Body of pancreas (tissue), 4 donors: ENCODE results near the gene WDFY4. TPM values are rescaled to one million over a fixed set of nuclear protein-coding genes. Genes with fewer than 3 reads are reported as not detected.

Experiments used
- ATAC-seq: fragments of 150-250 bp; one replicate; pipeline ENCODE4 v1.9.1; 2016
- DNase-seq, 4 donors: peaks; one replicate each; pipeline ENCODE4 v3.0.0-alpha.2; 2019
- H3K27ac ChIP-seq, 4 donors: fragments of 200-600 bp; sonication (generic); 1 replicate in 3 of 4; 2 replicates in 1 of 4; pipeline versions ENCODE4 v1.5.1 to v1.6.1; 2016 to 2019; ENCODE audit warnings: mild to moderate bottlenecking in 1 of 4, mixed read lengths in 1 of 4, moderate library complexity in 1 of 4
- H3K27me3 ChIP-seq, 2 donors: fragments of 200-600 bp; sonication (generic); one replicate each; pipeline ENCODE4 v1.6.0; 2016; ENCODE audit warnings: mild to moderate bottlenecking in 1 of 2
- H3K36me3 ChIP-seq, 2 donors: fragments of 200-600 bp; sonication (generic); replicated peaks in 1 of 2; 2 replicates each; pipeline ENCODE4 v1.5.1; 2016; ENCODE audit warnings: low read depth in 2 of 2; ENCODE audit not compliant: insufficient read depth in 1 of 2
- H3K4me1 ChIP-seq: fragments of 200-600 bp; sonication (generic); one replicate; pipeline ENCODE4 v1.6.0; 2016
- H3K4me3 ChIP-seq, 2 donors: fragments of 200-600 bp; sonication (generic); 1 replicate in 1 of 2; 2 replicates in 1 of 2; pipeline ENCODE4 v1.5.1; 2016 to 2019
- H3K9me3 ChIP-seq, 3 donors: fragments of 200-600 bp; sonication (generic); 1 replicate in 2 of 3; 2 replicates in 1 of 3; pipeline ENCODE4 v1.5.1; 2016
- CTCF ChIP-seq, 7 experiments: fragments of 450-650 bp in 4 of 7; fragments of 200-600 bp in 3 of 7; sonication (generic) in 3 of 7; IDR thresholded peaks; one replicate each; pipeline ENCODE4 v1.5.1; 2016 to 2019; ENCODE audit warnings: antibody characterized with exemption in 7 of 7
- POLR2A ChIP-seq, 3 donors: fragments of 450-650 bp; IDR thresholded peaks; one replicate each; pipeline ENCODE4 v1.6.1; 2016; ENCODE audit warnings: antibody characterized with exemption in 3 of 3, mild to moderate bottlenecking in 2 of 3
- WGBS, 2 donors: methylation state at CpG; one replicate each; pipeline ENCODE4 v1.1.5; 2017; 5-methylcytosine and 5-hydroxymethylcytosine counted together
- intact Hi-C: fragments of 100-400 bp; cut with DNase I; formaldehyde crosslinking; loops from one replicate; pipeline ENCODE4 v1.15.1; 2023
- total RNA-seq, 2 donors: library from RNA; depleted of rRNA; stranded (reverse); fragments of >200 nt; gene quantifications; one replicate each; pipeline ENCODE4 v1.1.0, GENCODE V29; 2016

The WDFY4 gene
- total RNA-seq, 2 donors from 2014 or later = 0.66 to 2.3 TPM

- Histone ChIP-seq H3K4me3 (no peak overlapping the region), H3K4me1 (no peaks in the 10 kb centered on the region), H3K9me3 (no peaks in the 10 kb centered on the region), H3K27ac (no peak overlapping the region), H3K27me3 (no peaks in the 10 kb centered on the region), H3K36me3 (no peaks in the 10 kb centered on the region)
- DNase-seq = no peak
- 73 to 74% methylated on average over 10 of the region's 10 CpGs for WGBS, 2 donors
- no peak for TF ChIP-seq POLR2A (IDR thresholded peaks at IDR 0.05)
- TF ChIP-seq CTCF (IDR thresholded peaks at IDR 0.05) = no peak
- no peak for ATAC-seq
- intact Hi-C loops = no loop called here
These were observed 155.4 kb downstream of the WDFY4 start for GRCh38 chr10:48839809-48840679.

DNA sequence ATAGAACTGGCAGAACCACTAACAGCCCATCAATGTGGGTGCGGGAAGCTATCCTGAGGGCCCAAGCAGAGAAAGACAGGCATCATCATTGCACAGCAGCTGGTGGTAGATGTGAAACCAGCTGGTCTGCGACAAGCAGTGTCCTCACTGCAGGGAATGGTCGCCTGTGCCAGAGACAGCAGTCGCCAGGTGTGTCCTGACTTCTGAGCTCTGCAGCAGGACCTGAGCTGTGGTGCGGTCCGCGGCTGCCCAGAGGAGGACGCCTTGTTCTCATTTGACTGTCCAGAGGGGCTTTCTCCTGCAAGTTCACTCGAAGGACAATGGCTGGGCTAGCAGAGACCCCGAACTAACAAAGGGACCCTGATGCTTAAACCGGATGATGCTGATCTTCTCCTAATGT, 157.6 kb downstream of the WDFY4 start:
- no peak for ATAC-seq
- intact Hi-C loops = no loop called here
- H3K4me1 ChIP-seq = no peaks in the 10 kb centered on the region
- WGBS, 2 donors = 77 to 89% methylated on average over 3 to 11 of the region's 11 CpGs
- no peaks in the 10 kb centered on the region for H3K27me3 ChIP-seq
- DNase-seq = no peak
- H3K36me3 ChIP-seq = no peaks in the 10 kb centered on the region
- H3K4me3 ChIP-seq = no peak overlapping the region
- H3K27ac ChIP-seq = no peak overlapping the region
- TF ChIP-seq POLR2A (IDR thresholded peaks at IDR 0.05) (no peak), CTCF (IDR thresholded peaks at IDR 0.05) (no peak)
- no peaks in the 10 kb centered on the region for H3K9me3 ChIP-seq

DNA sequence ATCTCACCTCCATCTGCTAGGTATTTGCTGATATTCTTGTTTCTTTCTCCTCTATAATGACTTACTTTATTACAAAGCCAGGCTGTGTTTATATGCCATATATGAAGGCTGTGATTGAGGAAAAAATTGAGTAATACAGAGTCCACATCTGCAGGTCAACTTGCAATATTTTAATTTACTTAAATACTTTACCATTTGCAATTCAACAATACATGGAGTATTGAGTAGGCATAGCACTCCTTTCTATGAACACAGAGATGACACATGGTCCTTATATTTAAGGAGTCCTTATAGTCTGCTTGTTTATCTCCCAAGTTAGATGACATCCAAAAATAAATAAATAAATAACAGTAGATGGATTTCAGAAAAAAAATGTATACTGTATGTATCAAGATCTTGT, 158.5 kb downstream of the WDFY4 start:
- Histone ChIP-seq H3K36me3 (no peaks in the 10 kb centered on the region), H3K4me1 (no peaks in the 10 kb centered on the region), H3K27me3 (no peaks in the 10 kb centered on the region), H3K9me3 (no peaks in the 10 kb centered on the region), H3K27ac (no peak overlapping the region), H3K4me3 (no peak overlapping the region)
- intact Hi-C loops = no loop called here
- no peak for TF ChIP-seq POLR2A (IDR thresholded peaks at IDR 0.05)
- no peak for TF ChIP-seq CTCF (IDR thresholded peaks at IDR 0.05)
- no peak for DNase-seq
- ATAC-seq = no peak

DNA sequence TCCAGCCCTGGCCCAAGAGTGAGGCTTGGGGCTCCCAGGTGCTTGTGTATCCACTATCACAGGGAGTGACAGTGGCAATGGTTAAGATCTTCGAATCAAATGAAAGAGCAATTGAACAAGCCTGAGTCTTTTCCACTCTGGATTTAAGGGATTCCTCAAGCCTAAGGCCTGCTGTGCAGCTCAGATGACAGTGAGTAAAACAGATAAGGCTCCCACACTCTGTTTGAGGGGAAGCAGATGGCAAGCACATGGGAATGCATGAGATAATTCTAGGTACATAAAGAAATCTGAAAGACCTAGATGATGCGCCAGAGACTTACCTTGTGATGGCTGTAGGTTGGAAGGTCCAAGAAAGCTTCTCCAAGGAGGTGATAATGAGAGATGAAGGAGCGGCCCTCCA, 159.9 kb downstream of the WDFY4 start:
- H3K9me3 ChIP-seq = no peaks in the 10 kb centered on the region
- TF ChIP-seq CTCF (IDR thresholded peaks at IDR 0.05) (no peak), POLR2A (IDR thresholded peaks at IDR 0.05) (no peak)
- intact Hi-C loops = no loop called here
- no peak for DNase-seq
- H3K36me3 ChIP-seq = no peaks in the 10 kb centered on the region
- H3K4me3 ChIP-seq = no peak overlapping the region
- H3K27ac ChIP-seq = no peak overlapping the region
- ATAC-seq = no peak
- 69 to 79% methylated on average over 3 of the region's 3 CpGs for WGBS, 2 donors
- no peaks in the 10 kb centered on the region for H3K27me3 ChIP-seq
- no peaks in the 10 kb centered on the region for H3K4me1 ChIP-seq

- no peaks in the 10 kb centered on the region for H3K9me3 ChIP-seq
- no peak overlapping the region for H3K27ac ChIP-seq
- no peaks in the 10 kb centered on the region for H3K36me3 ChIP-seq
- intact Hi-C loops = no loop called here
- H3K4me1 ChIP-seq = no peaks in the 10 kb centered on the region
- no peak for TF ChIP-seq CTCF (IDR thresholded peaks at IDR 0.05)
- no peak for ATAC-seq
- WGBS, 2 donors = 58 to 71% methylated on average over 2 of the region's 2 CpGs
- H3K4me3 ChIP-seq = no peak overlapping the region
- H3K27me3 ChIP-seq = no peaks in the 10 kb centered on the region
- no peak for DNase-seq
These were observed 160.8 kb downstream of the WDFY4 start for GRCh38 chr10:48845512-48845911.
